AG04449 (cell line): ENCODE data around the gene FBXO15.

Experiments
- CTCF ChIA-PET: fragments of 350-600 bp; formaldehyde crosslinking; extraction: SDS; loops from one replicate; lab custom pipeline; 2021; ENCODE audit warnings: antibody characterized with exemption; lab: Yijun Ruan, JAX
- POLR2A ChIA-PET: fragments of 400-600, 350-600 bp; formaldehyde crosslinking; extraction: SDS; loops from one replicate; lab custom pipeline; 2020; ENCODE audit warnings: antibody characterized with exemption, inconsistent platforms; lab: Yijun Ruan, JAX
- DNase-seq: peaks from one replicate; pipeline ENCODE4 v3.0.0-alpha.2; 2010; ENCODE audit warnings: low read depth, low spot score
- H3K4me3 ChIP-seq: 2 replicates; pipeline ENCODE4 v1.5.1; 2011; ENCODE audit warnings: low read depth, mild to moderate bottlenecking, control low read depth, low read length
- CTCF ChIP-seq: IDR thresholded peaks from one replicate; pipeline ENCODE4 v1.5.1; 2011; ENCODE audit warnings: mild to moderate bottlenecking, moderate library complexity, low read length, control low read depth, inconsistent platforms; ENCODE audit not compliant: insufficient read depth; ENCODE audit errors: missing control alignments

The FBXO15 gene, protein sequence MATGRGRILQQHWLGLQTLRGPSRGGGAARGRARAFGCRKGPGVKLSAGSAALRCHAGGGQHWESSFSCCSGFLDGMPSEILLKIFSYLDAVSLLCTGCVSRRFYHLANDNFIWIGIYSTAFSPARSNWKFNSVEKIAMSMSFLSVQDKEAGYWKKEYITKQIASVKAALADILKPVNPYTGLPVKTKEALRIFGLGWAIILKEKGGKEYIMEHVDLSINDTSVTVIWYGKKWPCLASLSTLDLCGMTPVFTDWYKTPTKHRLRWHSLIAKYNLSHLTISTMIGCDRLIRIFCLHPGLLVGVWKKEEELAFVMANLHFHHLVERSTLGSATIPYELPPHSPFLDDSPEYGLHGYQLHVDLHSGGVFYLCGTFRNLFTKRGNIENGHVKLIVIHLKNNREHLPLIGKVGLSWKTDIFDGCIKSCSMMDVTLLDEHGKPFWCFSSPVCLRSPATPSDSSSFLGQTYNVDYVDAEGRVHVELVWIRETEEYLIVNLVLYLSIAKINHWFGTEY

DNA sequence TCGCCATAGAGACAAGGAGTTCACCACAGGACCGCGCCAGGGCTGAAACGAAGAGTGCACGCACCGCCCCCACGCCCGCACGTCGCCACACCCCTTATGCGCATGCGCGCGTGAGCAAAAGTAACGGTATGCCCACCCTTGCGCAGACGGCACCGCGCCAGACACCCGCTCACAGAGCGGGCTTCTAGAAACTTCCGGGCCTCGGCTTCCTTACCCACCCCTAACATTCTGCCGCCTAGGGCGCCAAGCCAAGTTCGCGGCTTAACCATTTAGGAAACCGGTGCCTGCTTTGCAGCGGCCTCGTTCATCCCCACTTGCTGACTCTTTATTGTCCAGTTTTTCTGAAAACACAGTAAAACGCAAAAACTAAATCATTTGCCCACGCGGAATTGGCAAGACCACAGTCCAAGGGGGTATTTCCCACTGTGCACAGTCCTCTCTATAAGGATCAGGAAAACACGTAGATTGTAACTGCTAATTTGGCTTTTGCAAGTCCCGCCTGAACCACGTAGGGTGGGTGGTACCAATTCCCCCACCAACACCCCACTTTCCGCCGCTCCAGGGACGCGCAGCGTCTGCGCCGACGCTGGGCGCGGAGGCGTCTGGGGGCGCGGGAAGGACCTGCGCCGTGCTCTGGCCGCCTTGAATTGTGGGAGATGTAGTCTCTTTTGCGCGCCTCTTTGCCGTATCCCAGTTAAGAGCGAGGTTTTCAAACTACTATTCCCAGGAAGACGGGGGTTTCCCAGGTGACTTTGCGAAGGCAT lies at the start of gene FBXO15, which contains the start of gene TIMM21:
Gene FBXO15 (minus strand): TSS at position 56 of the 764 bp plus-strand sequence. CDS start 49 bp downstream, at position 7.
Gene TIMM21 (plus strand): TSS at position 745 of the 764 bp plus-strand sequence. CDS start 286 bp downstream, outside the sequence.
- no peak for TF ChIP-seq CTCF
- ChIA-PET CTCF (no interaction called here), POLR2A (no interaction called here)
- DNase-seq: peak; percentile 79
- peak within 1 kb of the TSS; percentile 98 for H3K4me3 ChIP-seq

- ChIA-PET CTCF (interaction anchor here (0.6 to 4.9 kb wide), 16 partner anchors 16 to 357 kb away, joined by 3 to 54 read pairs (median 4); no protein-coding TSS in a partner anchor), POLR2A (no interaction called here)
- peak overlapping the region; percentile 7 for H3K4me3 ChIP-seq
- DNase-seq: no peak
- peak; percentile 79 for TF ChIP-seq CTCF
Measured at GRCh38 chr18:74196220-74197119, 48.8 kb upstream of the FBXO15 start.

DNA sequence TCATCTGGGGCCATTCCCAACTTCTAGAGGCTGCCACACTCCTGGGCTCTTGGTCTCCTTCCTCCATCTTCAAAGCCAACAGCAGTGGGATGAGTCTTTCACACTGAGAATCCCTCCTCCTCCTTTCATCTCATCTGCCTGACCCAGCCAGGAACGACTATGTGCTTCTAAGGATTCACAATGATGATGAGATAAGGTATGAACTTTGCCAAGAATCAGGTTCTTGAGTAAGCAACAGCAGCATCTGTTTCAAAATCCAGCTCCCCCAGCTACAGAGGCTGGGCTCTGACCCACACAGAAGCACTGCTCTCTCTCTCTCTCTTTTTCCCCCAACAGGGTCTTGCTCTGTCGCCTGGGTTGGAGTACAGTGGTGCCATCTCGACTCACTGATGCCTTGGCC lies 47.1 kb upstream of the FBXO15 start:
- ChIA-PET POLR2A (interaction anchor here (0.7 kb wide), 1 partner anchor 790 kb away, joined by 8 read pairs; no protein-coding TSS in a partner anchor), CTCF (interaction anchor here (0.7 to 3.2 kb wide), 6 partner anchors 57 to 357 kb away, joined by 3 to 16 read pairs (median 8); no protein-coding TSS in a partner anchor)
- no peak for DNase-seq
- no peak overlapping the region for H3K4me3 ChIP-seq
- TF ChIP-seq CTCF: no peak

- H3K4me3 ChIP-seq: no peak overlapping the region
- ChIA-PET POLR2A (no interaction called here), CTCF (no interaction called here)
- no peak for TF ChIP-seq CTCF
- no peak for DNase-seq
Measured at GRCh38 chr18:74191577-74191976, 43.9 kb upstream of the FBXO15 start.

DNA sequence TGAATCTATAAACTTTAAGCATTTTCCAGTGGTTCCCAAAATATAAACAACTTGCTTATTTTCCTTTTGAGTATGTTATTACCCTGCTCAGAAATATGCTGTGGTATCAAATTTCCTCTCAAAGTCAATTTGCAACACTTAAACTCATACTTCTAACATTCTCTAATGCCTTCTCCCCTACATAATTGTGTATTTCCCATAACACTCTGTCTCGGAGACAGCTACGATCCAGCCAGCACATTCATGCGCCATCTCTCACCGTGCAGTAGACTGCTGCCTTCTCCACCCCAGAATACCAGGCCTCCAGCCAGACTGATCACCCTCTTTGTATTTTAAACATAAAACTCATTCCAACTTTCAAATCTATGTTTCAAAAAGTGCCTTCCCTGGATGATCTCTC lies 42.5 kb upstream of the FBXO15 start:
- DNase-seq: peak; percentile 26
- ChIA-PET CTCF (interaction anchor here (0.9 to 1.8 kb wide), 4 partner anchors 8 to 1426 kb away, joined by 3 to 5 read pairs (median 3); no protein-coding TSS in a partner anchor), POLR2A (no interaction called here)
- no peak overlapping the region for H3K4me3 ChIP-seq
- no peak for TF ChIP-seq CTCF
